OCI-LY3 (cell line): ENCODE data around the gene DNAJC6.

Experiments used
- H2AFZ ChIP-seq: fragments of 200-600, 300-600 bp; shearing (Covaris generic); 2 replicates; pipeline ENCODE4 v1.6.0; 2014; ENCODE audit warnings: antibody characterized with exemption, low read depth, low read length
- H3K27ac ChIP-seq: fragments of 200-600, 300-600 bp; sonication (generic); 2 replicates; pipeline ENCODE4 v1.5.1; 2014; ENCODE audit warnings: mild to moderate bottlenecking, low read length, moderate library complexity, mixed read lengths
- H3K27me3 ChIP-seq: fragments of 200-600, 300-600 bp; sonication (generic); 2 replicates; pipeline ENCODE4 v1.6.1; 2014; ENCODE audit warnings: low read depth, low read length, mixed read lengths
- H3K36me3 ChIP-seq: fragments of 200-600, 300-600 bp; sonication (generic); replicated peaks from 2 replicates; pipeline ENCODE3; 2014; ENCODE audit warnings: low read depth, low read length, mixed read lengths
- H3K4me1 ChIP-seq: fragments of 300-600, 200-600 bp; sonication (generic); 2 replicates; pipeline ENCODE4 v1.6.1; 2014; ENCODE audit warnings: low read length, mixed read lengths
- H3K4me2 ChIP-seq: fragments of 200-600, 300-600 bp; sonication (generic); 2 replicates; pipeline ENCODE4 v1.6.1; 2014; ENCODE audit warnings: low read length, mixed read lengths
- H3K4me3 ChIP-seq: fragments of 300-600, 200-600 bp; sonication (generic); 2 replicates; pipeline ENCODE4 v1.5.1; 2014; ENCODE audit warnings: antibody characterized with exemption, mild to moderate bottlenecking, low read length, moderate library complexity
- H3K79me2 ChIP-seq: fragments of 300-600, 200-600 bp; shearing (Covaris generic); 2 replicates; pipeline ENCODE4 v1.6.1; 2014; ENCODE audit warnings: mild to moderate bottlenecking, low read length, mixed read lengths
- H3K9ac ChIP-seq: fragments of 300-600, 200-600 bp; shearing (Covaris generic); 2 replicates; pipeline ENCODE4 v1.6.0; 2014; ENCODE audit warnings: mild to moderate bottlenecking, low read length, moderate library complexity
- H3K9me3 ChIP-seq: fragments of 200-600, 300-600 bp; shearing (Covaris generic); 2 replicates; pipeline ENCODE4 v1.6.1; 2014; ENCODE audit warnings: low read length, mixed read lengths; ENCODE audit not compliant: insufficient read depth
- H4K20me1 ChIP-seq: fragments of 200-600, 300-600 bp; sonication (generic); 2 replicates; pipeline ENCODE4 v1.6.1; 2016; ENCODE audit warnings: low read length, mixed read lengths; ENCODE audit not compliant: insufficient read depth
- EZH2phosphoT487 ChIP-seq: fragments of 200-600 bp; shearing (Covaris generic); IDR thresholded peaks from 2 replicates; pipeline ENCODE4 v1.6.1; 2018; ENCODE audit warnings: antibody characterized with exemption, mixed run types, low read depth
- TF ChIP-seq, protein P1 (sequence below): fragments of 200-600, 300-600 bp; sonication (generic); IDR thresholded peaks from 2 replicates; pipeline ENCODE4 v1.5.1; 2014; ENCODE audit warnings: antibody characterized with exemption, low read length, low read depth

Gene DNAJC6

DNA sequence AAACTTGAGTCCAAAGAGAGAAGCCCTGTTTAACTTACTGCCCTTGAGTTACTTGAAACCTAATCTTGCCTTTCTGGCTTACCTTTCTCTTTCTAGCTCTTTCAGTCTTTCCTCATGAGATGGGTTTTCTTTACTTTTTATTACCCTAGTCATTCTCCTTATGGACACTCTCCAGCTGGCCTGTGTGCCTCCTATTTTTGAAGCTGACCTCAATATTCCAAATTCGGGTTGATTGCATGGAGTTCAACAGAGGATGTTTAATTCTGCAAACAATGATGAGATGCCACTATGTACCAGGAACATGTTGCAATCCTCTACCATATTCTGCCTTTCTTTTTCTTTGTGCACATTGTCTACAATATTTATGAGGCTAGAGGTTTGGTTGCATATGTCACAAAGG lies 20.7 kb downstream of the DNAJC6 start:
- Histone ChIP-seq H2AFZ (no peak overlapping the region), H3K4me2 (no peak overlapping the region), H3K9ac (no peak overlapping the region), H3K27ac (no peak overlapping the region), H3K27me3 (no peaks in the 10 kb centered on the region), H3K4me3 (no peak overlapping the region), H3K9me3 (no peaks in the 10 kb centered on the region), H3K4me1 (peaks cover 7% of the 10 kb centered on the region), H3K36me3 (no peaks in the 10 kb centered on the region), H3K79me2 (no peaks in the 10 kb centered on the region), H4K20me1 (no peaks in the 10 kb centered on the region)
- TF ChIP-seq EZH2phosphoT487, result no peak
- TF ChIP-seq, protein P1, sequence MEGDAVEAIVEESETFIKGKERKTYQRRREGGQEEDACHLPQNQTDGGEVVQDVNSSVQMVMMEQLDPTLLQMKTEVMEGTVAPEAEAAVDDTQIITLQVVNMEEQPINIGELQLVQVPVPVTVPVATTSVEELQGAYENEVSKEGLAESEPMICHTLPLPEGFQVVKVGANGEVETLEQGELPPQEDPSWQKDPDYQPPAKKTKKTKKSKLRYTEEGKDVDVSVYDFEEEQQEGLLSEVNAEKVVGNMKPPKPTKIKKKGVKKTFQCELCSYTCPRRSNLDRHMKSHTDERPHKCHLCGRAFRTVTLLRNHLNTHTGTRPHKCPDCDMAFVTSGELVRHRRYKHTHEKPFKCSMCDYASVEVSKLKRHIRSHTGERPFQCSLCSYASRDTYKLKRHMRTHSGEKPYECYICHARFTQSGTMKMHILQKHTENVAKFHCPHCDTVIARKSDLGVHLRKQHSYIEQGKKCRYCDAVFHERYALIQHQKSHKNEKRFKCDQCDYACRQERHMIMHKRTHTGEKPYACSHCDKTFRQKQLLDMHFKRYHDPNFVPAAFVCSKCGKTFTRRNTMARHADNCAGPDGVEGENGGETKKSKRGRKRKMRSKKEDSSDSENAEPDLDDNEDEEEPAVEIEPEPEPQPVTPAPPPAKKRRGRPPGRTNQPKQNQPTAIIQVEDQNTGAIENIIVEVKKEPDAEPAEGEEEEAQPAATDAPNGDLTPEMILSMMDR, result no peak

DNA sequence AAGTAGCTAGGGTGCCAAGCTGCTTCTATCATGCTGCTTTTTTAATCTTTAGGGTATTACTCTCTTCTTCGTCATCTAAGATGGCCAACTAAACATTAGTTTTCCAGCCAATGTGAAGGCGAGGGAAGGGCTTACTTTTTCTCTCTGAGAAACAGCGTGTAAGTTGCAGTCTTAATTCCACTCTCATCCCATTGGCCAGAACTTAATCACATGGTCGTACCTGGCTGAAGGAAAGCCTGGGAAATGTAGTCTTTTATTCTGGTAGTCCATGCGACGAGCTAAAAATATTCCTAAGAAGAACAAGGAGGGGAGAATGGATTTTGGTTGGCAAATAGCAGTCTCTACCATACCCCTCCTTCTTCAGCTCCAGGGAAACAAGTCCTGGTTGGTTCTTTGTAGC lies 21.5 kb downstream of the DNAJC6 start:
- TF ChIP-seq, protein P1, result no peak
- no peak for TF ChIP-seq EZH2phosphoT487
- no peak overlapping the region for H2AFZ ChIP-seq

DNA sequence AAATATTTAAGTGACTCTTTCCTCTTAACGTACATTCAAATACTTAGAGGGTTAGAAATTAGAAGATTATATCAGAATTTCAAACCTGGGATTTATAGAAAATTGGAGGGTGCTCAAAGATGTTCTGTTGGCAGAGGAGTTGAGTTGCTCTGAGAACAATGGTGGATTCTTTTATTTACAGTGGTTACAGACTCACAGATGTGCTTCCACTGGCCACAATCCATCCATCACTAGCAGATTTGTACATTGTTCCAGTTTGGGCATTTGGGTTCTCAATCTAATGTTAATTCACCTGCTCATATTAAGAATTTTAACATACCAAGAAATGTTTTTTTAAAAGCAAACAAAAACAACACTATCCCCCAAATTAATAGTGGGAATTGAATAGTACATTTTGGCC lies 23.5 kb downstream of the DNAJC6 start:
- Histone ChIP-seq H3K4me1 (peaks cover 7% of the 10 kb centered on the region), H3K36me3 (no peaks in the 10 kb centered on the region), H3K4me3 (no peak overlapping the region), H2AFZ (no peak overlapping the region), H3K27me3 (no peaks in the 10 kb centered on the region), H3K9me3 (no peaks in the 10 kb centered on the region), H3K27ac (no peak overlapping the region), H4K20me1 (no peaks in the 10 kb centered on the region), H3K79me2 (no peaks in the 10 kb centered on the region), H3K9ac (no peak overlapping the region), H3K4me2 (no peak overlapping the region)
- TF ChIP-seq EZH2phosphoT487, result no peak
- TF ChIP-seq, protein P1, result no peak

More for the DNA sequence above, 21.5 kb downstream of the DNAJC6 start:
- H3K27ac ChIP-seq, result no peak overlapping the region
- no peaks in the 10 kb centered on the region for H3K36me3 ChIP-seq
- no peak overlapping the region for H3K4me3 ChIP-seq
- H4K20me1 ChIP-seq, result no peaks in the 10 kb centered on the region
- no peak overlapping the region for H3K9ac ChIP-seq
- H3K4me1 ChIP-seq, result peaks cover 7% of the 10 kb centered on the region
- no peaks in the 10 kb centered on the region for H3K79me2 ChIP-seq
- H3K4me2 ChIP-seq, result no peak overlapping the region
- no peaks in the 10 kb centered on the region for H3K9me3 ChIP-seq
- H3K27me3 ChIP-seq, result no peaks in the 10 kb centered on the region

DNA sequence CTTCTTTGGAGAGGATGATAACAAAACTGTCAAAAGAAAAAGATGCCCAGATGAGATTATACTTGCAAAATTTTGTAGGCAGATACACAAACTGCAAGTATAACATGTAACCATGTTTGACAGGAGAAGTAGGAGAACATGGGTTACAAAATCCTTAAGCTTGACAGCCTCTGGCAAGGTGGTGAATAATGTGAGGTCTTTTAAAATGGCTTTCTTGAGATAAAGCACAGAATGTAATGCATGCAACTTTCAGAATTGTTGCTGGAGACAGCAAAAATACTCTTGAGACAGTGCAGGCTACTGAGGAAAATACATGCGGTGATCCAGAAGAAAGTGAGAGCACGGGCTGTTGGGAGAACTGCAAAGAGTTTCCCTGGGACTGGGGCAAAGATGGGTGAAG lies 24.7 kb downstream of the DNAJC6 start:
- no peaks in the 10 kb centered on the region for H3K4me1 ChIP-seq
- H3K4me3 ChIP-seq, result no peak overlapping the region
- no peaks in the 10 kb centered on the region for H3K79me2 ChIP-seq
- H3K27me3 ChIP-seq, result no peaks in the 10 kb centered on the region
- H3K27ac ChIP-seq, result no peak overlapping the region
- no peak overlapping the region for H3K9ac ChIP-seq
- H3K4me2 ChIP-seq, result no peak overlapping the region
- no peaks in the 10 kb centered on the region for H4K20me1 ChIP-seq
- TF ChIP-seq EZH2phosphoT487, result no peak
- TF ChIP-seq, protein P1, result no peak
- no peaks in the 10 kb centered on the region for H3K36me3 ChIP-seq
- no peak overlapping the region for H2AFZ ChIP-seq
- no peaks in the 10 kb centered on the region for H3K9me3 ChIP-seq
